HG03060 (cell line): ENCODE measurements around the gene MARCHF2.
"Not testable (repeated sequence)": the region's sequence is repeated elsewhere in the genome, so short reads cannot be mapped to it uniquely, and the experiment has no call there.

Experiments
- ATAC-seq: cut with Tn5 transposase; IDR thresholded peaks from one replicate; pipeline ENCODE4 v1.9.1; 2021; ENCODE audit warnings: low read depth, moderate number of reproducible peaks; ENCODE audit not compliant: unreplicated experiment

MARCHF2 gene

DNA sequence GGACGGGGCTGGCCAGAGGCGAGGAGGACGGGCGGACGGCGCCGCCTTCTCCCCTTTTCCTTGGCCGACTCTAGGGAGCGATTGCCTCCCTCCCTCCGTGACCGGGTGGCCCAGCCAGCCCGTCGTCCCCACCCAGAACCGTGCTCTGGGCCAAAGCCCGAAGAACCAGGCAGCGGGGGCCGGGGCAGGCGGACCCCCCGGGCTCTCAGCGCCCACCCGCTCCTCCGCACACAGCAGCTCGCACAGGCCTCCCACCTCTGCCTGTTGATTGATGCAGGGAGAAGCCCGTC is 9.3 kb upstream of the MARCHF2 start:
- ATAC-seq: no peak

DNA sequence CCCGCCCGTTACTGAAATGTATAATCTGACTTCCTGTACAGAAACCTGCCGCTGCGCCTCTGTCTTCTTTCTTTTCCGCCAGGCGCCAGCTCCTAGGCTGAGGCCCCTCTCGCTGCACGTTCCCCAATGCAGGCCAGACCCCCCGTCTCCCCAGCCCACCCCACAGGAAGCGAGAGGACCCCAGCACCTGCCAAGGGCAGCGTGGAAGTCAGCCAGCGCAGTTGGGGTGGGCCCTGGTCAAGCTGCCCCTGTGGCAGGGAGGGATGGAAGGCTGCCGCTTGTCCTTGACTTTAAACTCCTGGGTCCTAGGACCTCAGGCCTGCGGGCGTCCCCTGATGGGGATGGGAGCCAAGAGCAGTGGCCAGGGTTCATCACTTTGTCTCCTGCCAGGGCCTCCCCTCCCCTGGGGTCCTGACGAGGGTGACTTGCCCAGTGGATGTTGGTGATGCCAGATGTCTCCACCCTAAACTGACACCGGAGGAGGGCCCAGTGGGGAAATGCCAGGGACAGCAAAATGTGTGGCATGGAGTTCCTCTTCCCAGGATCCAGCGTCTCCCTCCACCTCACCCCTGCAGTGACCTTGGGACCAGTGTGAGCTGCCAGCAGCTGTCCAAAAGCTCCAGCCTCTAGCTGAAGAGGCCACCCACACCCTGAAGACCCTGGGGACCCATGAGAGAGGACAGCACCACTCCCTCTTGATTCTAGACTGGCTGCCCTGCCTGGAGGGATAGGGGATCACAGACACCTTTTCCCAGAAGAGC is 8.5 kb upstream of the MARCHF2 start:
- no peak for ATAC-seq

DNA sequence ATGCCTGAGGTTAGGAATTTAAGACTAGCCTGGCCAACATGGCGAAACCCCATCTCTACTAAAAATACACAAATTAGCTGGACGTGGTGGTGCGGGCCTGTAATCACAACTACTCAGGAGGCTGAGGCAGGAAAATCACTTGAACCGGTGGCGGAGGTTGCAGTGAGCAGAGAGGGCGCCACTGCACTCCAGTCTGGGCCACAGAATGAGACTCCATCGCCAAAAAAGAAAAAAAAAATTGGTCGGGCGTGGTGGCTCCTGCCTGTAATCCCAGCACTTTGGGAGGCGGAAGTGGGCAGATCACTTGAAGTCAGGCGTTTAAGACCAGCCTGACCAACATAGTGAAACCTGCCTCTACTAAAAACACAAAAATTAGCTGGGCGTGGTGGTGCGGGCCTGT is 2.4 kb upstream of the MARCHF2 start:
- not testable (repeated sequence) for ATAC-seq

DNA sequence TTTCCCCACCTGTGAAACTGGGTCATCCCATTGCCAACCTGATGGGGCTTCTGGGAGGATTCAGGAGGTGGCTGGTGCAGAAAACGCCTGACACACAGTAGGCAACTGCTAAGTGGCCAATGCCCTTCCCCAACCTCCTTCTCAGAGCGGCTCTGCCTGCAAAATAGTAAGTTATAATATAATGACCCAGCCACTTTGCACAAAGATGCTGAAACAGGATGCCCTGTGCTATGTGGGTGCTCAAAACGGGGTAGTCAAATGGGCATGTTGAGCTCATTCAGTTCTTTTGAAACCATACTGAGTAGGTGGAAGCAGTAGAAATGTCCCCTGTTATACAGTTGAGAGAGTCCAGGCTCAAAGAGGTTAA is 507 bp downstream of the MARCHF2 start:
- ATAC-seq: no peak

DNA sequence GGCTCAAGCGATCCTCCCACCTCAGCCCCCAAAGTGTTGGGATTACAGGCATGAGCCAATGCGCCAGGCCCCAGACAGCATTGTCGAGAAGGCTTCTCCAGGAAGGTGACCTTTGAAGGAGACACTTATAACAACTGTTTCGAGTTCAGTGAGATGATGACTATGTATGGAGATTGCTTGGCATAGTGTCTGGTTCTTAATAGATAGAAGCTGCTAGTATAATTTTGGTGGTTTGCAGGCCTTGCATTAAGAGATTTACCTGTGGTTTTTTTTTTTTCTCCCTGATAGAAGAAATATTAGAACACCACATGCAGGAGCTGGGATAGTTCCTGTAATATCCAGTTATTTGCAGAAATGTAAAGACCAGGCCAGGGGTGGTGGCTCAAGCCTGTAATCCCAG is 3.7 kb downstream of the MARCHF2 start:
- no peak for ATAC-seq

DNA sequence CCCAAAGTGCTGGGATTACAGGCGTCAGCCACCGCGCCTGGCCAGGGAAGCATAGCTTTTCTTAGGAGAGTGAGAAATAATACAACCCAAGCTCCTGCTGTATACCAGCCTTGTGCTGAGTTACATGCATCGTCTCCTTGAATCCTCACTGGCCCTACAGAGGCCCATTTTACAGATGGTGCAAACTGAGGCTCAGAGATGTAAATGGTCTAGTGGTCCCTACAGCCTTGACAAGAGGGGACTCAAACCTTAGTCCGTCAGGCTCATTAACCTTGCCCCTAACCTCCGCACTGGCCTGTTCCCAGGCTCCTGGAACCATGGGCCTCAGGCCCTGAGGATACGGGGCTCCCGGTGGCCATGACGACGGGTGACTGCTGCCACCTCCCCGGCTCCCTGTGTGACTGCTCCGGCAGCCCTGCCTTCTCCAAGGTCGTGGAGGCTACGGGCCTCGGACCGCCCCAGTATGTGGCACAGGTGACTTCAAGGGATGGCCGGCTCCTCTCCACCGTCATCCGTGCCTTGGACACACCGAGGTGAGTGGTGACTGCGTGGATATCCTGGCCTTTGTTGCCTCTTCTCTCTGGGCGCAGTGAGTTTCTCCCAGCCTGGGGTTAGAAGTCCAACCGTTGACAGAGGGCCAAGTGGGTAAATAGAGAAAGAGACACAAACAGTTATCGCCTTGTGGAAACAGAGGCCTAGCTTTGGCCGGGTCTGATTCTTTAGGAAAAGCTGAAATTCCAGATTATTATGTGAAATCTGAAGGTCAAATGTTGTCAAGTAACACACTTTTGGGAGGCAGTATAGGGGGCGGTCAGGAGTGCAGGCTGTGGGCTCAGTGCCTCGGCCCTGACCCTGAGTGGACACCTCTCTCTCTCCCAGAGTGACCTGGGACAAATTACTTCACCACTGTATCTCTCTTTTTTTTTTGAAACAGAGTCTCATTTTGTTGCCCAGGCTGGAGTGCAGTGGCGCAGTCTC is 8.7 kb downstream of the MARCHF2 start:
- no peak for ATAC-seq

DNA sequence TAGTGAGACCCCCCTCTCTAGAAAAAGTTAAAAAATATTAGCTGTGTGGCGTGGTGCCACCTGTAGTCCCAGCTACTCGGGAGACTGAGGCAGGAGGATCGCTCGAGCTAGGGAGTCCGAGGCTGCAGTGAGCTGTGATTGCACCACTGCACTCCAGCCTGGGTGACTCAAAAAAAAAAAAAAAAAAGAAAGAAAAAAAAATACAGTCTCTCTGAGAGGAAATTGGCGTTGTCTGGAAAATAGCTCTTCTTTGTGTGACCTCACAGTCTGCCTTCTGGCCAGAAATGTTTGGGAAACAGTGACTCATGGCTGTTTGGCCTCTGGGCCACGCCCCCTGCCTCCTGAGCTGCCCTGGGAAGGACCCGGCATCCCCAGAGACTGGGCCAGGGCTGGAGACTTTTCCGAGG is 10.7 kb downstream of the MARCHF2 start:
- ATAC-seq: no peak

DNA sequence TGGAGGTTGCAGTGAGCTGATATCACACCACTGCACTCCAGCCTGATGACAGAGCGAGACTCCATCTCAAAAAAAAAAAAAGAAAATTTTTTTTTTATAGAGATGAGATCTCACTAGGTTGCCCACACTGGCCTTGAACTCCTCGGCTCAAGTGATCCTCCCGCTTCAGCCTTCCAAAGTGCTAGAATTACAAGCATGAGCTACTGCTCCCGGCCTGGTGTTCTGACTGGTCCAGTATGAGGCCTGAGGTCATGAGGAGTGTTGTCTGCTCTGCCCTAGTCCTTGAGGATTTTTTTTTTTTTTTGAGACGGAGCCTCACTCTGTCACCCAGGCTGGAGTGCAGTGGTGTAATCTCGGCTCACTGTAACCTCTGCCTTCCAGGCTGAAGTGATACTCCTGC is 12.2 kb downstream of the MARCHF2 start:
- ATAC-seq: not testable (repeated sequence)

DNA sequence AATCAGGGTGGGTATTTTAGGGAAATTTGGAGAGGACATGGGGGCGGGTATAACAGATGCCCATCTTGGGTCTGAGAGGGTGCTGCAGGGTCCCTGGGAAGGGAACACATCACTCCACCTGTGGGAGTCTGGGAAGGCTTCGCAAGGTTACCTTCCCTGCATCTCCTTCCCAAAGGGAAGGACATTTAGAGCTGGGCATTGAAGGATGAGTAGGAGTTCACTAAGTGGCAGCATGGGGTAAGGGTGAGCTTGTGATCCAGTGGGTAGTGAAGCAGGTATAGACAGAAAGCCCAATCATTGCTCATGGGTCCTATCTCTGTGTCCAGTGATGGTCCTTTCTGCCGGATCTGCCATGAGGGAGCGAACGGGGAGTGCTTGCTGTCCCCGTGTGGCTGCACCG is 13.2 kb downstream of the MARCHF2 start:
- no peak for ATAC-seq

DNA sequence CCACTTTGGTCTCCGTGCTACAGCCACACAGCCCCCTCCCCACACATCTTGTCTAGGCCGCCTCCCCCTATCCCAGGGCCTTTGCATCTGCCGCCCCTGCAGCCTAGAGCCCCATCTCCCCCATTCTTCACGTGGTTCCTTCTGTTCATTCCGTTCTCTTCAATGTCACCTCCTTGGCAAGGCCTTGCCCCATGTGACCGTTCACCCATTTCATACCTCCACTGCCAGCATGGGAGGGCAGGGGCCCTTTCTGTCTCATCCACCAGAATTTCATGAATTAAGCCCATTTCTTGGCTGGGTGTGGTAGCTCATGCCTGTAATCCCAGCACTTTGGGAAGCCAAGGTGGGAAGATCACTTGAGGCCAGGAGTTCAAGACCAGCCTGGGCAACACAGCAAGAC is 15.9 kb downstream of the MARCHF2 start:
- no peak for ATAC-seq

DNA sequence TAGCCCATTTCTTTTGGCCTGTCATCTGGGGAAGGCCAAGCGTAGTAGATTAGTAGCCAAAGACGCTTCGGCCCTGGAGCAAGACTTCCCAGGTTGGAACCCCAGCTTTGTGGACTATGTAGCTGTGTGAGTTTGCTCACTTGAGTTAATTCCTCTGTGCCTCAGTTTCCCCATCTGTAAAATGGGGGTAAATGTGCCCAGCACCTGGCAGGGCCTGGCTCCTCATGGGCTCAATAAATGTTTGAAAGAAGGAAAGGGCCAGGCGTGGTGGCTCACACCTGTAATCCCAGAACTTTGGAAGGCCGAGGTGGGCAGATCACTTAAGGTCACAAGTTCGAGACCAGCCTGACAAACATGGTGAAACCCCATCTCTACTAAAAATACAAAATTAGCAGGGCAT is 16.7 kb downstream of the MARCHF2 start:
- ATAC-seq: no peak

DNA sequence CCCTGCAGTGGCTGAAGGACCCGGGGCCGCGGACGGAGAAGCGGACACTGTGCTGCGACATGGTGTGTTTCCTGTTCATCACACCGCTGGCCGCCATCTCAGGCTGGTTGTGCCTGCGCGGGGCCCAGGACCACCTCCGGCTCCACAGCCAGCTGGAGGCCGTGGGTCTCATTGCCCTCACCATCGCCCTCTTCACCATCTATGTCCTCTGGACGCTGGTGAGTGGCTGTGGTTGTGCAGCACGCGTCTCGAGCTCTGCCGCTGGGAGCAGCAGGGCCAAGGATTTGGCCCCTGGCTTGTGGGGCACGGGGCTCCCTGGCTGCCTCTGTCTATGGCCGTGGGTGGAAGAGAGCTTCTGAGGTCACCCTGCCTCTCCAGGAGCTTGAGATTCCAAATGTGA is 17.5 kb downstream of the MARCHF2 start:
- no peak for ATAC-seq

DNA sequence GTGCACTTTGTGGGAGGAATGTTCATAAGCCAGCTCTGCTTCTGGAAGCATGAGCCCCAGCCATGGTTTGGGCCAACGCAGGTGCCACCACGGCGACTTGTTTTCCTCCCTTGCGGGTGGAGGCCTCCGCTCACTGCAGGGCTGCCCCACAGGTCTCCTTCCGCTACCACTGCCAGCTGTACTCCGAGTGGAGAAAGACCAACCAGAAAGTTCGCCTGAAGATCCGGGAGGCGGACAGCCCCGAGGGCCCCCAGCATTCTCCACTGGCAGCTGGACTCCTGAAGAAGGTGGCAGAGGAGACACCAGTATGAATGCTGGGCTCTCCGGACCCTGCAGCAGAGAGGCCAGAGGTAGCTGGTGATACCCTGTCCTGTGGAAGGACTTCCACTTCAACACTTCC is 25.1 kb downstream of the MARCHF2 start:
- no peak for ATAC-seq

DNA sequence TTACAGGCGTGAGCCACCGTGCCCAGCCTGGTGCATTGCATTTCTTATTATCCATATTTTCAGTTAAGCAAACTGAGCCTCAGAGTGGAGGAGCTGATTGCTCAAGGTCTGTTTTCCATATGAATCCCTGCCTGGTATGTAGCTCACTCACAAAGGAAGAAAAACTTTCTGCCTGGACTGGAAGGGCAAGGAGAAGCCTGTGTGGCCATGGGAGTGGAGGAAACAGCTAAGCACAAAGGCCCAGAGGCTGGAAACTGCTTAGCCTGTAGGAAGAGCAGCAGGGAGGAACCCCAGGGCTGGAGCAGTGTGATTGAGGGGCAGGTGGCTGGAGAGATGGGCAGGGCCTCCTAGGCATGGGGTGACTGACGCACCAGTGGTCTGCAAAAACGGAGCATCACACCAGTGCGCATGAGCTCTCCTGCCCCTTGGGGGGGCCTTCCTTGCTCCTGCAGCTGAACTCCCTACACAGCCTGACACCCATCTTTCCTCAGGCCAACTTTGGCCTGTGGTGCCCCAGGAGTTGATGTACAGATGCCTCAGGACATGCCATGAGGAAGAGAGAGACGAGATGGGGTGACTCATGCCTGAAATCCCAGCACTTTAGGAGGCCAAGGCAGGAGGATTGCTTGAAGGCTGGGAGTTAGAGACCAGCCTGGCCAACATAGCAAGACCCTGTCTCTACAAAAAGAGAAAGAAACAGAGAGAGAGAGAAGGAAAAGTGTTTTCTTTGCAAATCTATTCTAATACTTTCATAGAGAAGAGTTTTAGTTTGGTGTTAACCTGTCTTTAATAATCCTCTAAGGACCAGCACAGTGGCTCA is 28.8 kb downstream of the MARCHF2 start:
- no peak for ATAC-seq

DNA sequence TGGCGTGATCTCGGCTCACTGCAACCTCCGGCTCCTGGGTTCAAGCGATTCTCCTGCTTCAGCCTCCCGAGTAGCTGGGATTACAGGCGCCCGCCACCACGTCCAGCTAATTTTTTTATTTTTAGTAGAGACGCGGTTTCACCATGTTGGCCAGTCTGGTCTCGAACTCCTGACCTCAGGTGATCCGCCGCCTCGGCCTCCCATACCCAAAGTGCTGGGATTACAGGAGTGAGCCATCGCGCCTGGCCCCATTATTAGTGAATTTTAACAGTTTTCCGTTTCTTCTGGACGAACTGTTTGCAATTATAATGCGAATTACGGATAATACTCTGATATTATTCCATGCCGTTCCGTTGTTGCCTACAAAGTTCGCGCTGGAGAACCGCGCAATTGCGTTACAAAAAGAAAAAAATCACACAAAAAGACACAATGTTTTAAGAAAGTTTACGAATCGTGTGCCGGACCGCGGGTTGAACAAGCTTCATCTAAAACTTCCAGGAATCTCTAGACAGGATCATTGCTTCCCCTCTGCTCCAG is 31.1 kb downstream of the MARCHF2 start:
- ATAC-seq: not testable (repeated sequence)

DNA sequence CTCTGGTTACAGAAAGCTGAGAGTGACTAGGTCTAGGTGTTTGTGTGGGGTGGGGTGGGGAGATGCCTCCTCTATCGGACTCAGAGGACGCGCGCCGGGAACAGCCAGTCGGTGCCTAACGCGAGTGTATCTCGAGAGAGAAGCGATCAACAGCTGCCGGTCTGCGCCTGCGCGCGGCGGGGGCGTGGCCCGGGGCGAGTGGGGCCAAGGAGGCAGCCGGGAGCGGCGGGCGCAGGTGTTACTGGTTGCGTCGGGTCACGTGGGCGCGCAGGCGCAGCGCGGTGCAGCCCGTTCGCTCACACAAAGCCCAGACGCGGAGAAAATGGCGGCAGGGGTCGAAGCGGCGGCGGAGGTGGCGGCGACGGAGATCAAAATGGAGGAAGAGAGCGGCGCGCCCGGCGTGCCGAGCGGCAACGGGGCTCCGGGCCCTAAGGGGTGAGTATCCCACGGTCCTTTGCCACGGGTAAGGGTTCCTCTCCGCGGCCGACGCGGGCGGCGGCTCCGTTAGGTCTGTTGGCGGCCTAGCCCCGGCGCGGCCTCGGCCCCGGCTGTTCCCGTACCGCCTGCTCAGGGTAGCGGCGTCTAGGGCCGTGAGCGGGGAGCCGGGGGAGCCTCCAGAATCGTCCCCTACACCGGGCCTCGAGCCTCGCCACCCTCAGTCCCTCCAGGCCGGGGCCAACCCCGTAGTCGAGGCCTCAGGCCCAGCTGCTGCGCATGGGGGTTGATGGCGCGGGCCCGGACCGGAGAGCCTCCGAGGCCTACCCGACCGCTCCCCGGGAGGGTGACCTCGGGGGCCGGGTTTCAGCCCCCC is 31.8 kb downstream of the MARCHF2 start, which contains the start of gene HNRNPM:
Gene HNRNPM, plus strand, starts transcription at position 299 of the 811 bp plus-strand sequence. Its CDS starts 24 bp downstream, at position 323.
- peak; percentile 60 for ATAC-seq

DNA sequence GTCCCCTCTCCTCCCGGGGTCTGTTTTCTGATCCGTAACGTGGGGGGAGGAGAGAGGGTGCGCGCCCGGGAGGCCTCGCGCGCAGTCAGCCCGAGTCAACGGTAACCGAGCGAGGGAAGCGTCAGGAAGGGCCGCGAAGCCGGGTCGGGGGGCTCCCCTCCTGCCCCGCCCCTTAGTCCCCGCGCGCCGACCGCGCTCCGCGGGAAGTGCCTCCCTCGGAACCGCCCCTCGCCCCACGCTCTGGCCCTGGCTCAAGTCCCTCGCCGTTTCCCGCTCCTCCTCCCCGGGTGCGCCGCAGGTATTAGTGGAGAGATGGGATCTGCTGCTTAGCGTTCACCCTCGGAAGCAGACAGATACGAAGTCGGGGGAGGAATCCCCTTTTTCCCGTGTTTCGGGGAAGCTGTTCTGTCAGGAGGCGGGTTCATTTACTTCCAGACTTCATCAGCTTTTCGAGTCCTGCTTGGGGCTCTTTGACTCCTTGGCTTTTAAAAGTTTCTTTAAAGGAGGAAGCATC is 32.4 kb downstream of the MARCHF2 start:
- ATAC-seq: peak; percentile 7

DNA sequence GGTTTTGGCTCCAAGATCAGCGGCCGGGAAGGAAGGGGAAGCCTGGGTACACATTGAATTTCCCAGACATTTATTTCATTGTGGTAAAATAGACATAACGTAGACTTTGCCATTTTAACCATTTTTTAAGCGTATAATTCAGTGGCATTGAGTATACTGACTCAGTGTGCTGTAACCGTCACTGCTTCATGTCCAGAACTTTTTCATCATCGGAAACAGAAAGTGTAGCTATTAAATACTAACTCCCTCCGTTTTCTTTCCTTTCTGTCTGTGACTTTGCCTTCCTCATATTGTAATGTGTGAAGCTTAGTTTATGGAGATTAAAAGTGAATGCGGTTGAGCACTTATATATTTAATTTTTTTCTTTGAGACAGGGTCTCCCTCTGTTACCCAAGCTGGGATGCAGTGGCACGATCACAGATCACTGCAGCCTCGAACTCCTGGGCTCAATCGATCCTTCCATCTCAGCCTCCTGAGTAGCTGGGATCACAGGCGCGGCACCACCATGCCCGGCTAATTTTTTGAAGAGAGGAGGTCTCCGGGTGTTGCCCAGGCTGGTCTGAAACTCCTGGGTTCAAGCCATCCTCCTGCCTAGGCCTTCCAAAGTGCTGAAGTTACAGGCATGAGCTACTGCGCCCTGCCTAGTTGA is 33.1 kb downstream of the MARCHF2 start:
- no peak for ATAC-seq

DNA sequence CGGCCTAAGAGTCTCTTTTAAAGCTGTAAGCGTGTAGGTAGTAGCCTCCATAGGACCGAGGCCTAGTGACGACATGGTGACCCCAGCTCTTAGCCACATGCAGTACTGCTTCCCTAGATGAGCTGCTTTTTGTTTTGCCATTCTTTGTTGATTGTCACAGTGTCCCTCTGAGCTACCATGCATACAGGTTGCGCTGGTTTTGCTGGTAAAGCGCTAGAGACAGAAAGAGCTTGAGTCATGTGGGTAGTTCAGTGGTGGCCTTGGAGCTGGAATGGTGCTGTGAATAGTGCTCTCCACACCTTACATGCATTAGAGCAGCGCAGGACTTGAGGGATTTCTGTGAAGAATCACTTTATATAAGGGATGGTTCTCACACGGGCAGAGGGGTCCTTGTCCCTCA is 36.7 kb downstream of the MARCHF2 start:
- ATAC-seq: no peak
